ENCODE data around the gene SLC6A7.

The SLC6A7 gene

DNA sequence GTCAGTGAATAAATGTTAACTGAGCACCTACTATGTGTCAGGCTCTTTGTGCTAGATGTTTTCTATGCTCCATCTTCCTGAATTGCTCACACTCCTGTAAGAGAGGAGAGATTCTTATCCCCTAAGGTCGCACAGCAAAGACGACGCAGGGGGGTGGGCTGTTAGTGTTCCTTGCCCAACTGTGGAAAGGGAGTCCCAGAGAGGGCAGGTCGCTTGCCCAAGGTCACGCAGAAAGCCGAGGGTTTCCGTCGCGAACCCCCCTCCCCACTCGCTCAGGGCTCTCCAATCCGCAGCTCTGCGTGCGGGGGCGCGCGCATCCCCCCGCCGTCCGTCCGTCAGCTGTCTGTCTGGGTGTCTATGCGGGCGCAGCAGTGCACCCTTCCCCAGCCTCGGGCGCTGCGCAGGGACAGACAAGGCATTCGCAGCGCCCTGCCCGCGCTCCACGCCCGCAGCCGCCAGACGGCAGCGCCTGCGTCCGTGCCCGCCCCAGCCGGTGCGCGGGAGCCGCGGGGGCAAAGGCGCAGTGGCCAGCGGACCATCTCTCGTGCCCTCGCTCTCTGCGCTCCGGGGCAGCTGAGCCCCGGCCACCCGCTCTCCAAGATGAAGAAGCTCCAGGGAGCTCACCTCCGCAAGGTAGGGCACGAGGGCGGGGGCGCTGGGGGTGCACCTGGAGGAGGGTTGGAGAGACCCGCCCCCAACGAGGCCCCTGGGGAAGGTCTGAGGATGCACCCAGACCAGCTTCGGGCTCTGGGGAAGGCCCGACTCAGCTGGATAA, at the start of gene SLC6A7:
SLC6A7 (plus strand) TSS at position 335 of the 775 bp plus-strand sequence; CDS start at position 601, 266 bp downstream.
- DNase-seq, result no peak

DNA sequence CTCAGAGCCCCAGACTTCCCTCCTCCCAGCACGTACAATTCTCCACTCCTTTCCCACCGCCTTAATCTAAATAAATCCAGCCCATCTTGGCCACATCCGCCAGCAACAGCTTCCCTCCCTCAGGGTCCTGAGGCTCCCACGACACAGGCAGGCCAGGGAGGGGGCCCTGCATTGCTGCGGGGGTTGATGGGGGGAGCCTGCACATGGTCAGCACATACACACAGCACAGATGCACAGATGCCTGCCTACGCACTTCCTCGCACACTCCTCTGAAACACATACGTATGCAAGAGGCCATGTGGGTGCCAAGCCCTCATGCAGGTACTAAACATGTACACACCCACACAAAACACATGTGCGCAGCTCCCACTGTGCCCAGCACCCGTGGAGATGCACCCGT, 49.0 kb upstream of the SLC6A7 start:
- DNase-seq, result no peak

DNA sequence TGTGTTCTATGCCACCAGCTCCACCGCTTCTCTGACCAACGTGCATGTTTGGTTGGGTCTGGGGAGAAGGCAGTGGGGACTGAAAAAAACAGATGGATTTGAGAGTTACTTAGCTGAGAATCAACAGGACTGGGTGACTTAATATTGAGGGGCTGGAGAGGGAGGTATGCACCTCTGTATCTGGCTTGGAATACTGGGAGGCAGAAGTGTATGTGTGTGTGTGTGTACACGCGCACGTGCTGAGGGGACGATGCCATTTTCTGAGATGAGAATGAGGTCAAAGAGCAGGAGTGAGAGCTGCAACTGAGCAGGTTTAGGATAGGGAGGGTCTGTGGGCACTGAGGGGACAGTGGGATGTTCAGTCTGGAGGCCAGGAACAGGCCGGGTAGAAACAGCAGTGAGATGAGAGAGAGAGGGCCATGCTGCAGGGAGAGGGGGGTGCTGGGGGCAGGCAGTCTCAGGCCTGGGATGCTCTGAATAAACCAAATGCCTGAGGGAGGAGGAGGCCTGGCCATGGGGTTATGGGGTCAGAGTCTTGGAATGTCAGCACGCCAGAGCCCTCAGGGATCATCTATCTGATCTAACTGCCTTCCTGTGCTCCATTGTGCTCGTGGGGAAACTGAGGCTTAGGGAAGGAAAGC, 48.2 kb upstream of the SLC6A7 start:
- no peak for DNase-seq

DNA sequence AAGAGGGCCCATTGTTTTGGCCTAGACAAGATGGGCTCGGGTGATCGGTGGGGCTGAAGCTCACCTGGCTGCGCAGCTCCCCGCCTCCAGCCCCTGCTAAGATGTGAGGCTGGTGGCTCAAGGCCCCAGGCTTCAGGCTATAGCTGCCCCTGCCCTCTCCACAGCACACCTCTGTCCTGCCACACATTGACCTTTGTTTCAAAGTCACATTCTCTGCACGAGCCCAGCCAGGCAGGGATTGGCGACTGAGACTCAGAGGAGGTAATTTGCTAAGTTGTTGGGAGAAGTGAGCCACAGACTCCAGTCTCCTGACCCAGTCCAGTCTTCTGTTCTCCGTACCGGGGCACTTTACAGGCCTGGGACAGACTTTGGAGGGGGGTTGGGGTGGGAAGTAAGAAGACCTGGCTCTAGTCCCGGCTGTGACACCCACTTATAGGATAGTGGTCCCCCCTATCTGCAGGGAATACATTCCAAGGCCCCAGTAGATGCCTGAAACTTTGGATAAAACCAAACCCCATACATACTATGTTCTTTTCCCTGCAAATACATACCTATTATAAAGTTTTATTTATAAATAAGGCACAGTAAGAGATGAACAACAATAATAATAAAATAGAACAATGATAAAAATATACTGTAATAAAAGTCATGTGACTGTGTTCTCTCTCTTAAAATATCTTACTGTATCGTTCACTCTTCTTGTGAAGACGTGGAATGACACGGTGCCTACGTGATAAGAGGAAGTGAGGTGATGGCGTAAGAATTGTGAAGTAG, 47.5 kb upstream of the SLC6A7 start:
- no peak for DNase-seq

DNA sequence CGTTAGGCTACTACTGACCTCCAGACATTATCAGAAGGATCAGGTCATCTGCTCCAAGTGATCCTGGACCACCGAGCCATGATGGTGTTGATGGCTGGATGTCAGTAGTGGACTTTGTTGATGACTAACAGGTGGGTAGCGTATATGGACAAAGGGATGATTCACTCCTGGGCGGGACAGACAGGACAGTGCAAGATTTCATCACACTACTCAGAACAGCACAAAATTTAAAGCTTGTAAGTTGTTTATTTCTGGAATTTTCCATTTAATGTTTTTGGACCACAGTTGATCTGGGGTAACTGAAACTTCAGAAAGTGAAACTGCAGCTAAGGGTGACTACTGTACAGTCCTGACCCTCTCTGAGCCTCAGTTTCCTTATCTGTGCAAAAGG, 46.9 kb upstream of the SLC6A7 start:
- no peak for DNase-seq

DNA sequence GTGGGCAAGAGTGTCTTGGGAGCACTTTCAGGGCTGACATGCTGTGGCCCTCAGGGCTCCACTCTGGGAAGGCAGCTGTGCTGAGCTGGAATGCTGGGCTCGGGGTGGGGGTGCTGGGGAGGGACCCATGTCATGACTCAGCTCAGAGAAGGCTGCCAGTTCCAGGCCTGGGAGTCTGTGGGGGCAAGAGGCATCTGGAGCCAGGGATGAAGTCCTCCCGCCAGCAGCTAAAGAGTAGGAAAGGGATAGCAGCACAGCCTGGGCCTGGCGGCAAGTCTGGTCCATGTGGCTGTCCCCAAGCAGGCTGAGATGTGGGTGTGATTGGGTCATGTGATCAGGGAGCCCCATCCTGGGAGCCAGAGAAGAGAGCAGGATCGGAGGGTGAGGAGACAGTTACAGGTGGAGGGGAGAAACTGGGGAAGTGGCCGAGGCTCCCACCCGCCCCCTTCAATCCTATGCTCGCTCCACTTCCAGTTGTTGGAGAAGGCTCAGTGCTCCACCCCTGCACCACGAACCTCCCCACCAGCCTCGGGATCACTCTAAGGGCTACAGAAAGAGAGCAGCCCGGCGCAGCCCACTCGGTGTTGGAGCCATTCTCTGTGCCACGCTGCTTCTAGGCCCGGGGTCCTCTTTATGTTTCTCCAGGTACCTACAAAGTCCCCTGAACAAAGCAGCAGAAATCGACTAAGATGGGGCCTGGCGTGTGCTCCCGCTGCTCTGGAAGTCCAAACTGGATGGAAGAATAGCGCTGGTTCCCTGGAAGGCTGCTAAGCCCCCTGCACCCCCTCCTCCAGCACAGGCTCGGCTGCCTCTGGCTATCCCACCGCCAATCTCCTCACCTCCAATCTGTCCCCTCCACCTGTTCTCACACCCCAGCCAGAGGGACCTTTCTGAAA, 46.3 kb upstream of the SLC6A7 start:
- DNase-seq, result no peak

DNA sequence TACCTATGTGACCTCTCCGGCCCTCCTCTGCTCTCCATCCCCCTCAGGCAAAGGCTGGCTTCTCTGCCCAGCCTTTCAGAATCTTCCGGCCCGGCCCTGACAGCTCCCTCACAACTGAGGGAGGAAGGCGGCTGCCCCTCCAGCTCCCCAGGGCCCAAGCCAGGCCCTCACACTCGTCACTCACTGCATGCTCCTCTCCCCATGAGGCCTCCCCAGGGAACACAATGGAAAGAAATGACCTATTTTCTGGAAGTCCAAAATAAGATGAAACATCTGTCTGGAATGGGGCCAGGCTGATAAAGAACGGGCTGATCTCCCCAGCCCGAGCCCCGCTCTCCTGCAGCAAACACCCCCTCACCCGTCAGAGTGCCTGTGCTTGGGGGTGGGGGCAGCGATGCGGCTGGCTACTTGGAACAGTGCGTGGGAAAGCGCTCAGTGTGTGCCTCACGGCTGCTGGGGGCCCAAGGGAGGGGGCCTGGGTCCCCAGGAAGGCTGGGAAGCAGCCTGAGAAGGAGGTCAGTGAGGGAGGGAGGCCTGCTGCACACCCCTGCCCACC, 45.5 kb upstream of the SLC6A7 start:
- DNase-seq, result no peak

DNA sequence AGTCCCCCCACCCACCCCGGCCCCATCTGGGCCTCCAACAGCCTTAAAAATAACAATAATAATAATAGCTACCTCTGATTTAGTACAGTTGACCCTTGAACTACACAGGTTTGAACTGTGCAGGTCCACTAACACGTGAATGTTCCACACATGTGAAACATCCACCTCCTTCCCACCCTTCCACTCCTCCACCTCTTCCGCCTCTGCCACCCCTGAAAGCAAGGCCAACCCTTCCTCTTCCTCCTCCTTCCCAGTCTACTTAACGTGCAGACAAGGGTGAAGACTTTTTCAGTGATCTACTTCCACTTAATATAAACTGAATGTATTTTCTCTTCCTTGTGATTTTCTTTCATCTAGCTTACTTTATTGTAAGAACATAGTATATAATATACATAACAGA, 45.0 kb upstream of the SLC6A7 start:
- no peak for DNase-seq

DNA sequence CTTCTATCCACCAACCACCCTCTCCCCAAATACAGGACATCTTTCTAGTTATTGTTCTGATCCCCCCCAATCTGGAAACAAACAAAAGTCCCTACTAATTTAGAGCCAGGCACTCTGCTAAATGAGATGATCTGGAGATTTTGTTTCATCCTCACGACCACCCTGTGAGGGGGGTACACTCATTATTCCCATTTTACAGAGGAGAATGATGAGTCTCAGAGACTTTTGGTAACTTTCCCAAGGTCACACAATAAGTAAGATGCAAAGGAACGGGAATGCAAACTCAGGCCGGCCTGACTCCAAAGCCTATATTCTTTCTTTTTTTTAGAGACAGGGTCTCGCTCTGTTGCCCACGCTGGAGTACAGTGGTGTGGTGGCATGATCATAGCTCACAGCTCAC, 43.6 kb upstream of the SLC6A7 start:
- DNase-seq, result no peak

DNA sequence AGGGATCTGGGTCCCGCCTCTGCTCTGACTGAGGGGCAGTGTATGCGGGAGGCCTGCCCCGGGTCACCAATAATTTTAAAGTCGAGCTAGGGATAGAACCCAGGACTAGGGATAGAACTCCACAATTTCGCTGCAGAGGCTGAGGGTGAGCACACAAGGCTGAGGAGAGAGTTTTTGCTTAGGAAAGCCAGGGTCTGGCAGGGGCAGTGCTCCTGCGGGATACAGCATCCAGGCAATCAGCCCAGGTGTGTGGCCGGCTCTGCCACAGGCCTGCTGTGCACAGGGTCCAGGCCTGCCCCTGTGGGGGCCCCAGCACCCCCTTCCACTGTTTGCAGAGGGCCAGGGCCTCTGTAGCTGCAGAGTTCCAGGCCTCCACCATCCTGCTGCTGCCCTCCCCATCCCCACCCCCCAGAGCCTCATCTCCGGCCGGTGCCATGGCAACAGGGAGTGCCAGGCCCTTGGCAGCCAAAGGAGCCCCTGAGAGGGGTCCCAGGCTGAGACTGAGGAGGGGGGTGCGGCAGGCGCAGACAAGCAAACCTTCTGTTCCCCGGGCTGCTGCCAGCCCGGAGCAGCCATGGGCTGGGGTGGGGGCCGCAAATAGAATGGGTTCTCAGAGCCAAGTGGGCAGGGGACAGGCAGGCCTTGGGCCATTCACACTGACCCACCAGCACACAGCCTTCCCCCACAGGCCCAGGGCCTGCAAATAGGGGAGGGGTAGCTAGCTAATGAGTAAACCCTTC, 42.8 kb upstream of the SLC6A7 start:
- DNase-seq, result no peak

DNA sequence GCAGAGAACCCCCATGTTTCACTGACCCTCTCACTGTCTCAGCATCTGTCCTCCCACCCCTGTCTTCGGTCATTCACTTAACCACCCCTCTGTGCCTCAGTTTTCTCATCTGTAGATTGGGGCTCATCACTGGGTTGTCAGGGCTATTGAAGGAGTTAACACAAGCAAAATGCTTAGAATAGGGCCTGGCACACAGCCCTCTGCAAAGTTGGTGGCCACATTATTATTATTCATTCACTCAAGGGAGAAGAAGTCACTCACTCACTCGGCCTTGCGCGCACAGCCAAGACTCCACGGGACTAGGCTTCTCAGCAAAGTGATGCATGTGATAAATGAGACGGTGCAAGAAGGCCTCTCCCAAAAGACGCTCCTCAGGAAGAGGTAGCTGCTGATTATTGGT, 42.2 kb upstream of the SLC6A7 start:
- DNase-seq, result no peak

DNA sequence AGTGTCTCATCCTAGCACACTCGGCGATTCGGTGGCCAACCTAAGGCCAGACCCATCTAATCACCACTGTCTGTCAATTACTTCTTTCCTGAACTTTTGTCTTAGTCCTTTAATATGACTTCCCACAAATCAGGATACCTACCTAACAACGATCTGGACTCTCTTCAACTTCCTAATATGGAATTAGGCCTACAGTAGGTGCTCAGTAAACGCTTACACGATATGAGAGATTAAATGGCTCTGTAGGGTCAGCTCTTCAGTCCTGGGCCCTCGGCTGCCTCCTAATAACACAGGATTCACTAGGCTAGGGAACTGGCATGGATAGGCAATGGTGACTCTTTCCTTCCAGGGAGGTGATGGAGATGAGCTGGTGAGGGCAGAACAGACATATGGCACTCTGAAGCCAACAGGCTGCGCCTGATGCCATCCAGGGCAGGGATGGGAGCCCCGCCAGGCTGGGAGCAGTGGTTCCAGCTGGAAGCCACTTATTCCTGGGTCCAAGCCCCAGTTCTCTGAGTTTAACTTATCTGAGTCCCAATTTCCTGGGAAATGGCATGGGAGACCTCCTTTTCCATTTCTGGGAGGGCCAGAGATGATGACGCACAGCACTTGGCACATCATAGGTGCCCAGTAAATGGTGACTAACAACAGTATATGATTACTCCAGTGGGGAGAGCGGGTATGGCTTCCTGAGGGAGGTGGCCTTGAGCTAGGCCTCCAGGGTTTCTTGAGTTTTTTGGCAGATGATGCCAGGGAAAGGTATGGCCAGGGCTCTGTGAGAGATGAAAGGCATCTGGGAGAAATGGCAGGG, 41.5 kb upstream of the SLC6A7 start:
- no peak for DNase-seq

DNA sequence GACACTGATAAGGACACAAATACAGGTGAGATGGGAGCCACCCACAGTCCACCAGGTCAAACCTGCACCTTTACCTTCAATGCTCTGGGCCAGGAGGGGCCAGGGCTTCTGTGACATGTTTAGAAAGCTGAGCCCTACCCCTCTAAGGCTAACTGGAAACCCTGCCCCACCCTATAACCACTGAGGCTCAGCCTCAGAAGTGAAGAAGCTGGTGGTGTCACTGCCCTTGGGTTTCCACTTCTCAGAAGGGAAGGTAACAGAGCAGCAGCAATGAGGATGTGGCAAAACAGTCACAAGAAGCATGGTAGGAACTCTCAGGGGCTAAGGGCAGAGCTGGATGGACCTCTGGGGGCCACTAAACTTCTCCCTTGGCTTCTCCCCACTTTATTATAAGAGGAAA, 40.2 kb upstream of the SLC6A7 start:
- no peak for DNase-seq

DNA sequence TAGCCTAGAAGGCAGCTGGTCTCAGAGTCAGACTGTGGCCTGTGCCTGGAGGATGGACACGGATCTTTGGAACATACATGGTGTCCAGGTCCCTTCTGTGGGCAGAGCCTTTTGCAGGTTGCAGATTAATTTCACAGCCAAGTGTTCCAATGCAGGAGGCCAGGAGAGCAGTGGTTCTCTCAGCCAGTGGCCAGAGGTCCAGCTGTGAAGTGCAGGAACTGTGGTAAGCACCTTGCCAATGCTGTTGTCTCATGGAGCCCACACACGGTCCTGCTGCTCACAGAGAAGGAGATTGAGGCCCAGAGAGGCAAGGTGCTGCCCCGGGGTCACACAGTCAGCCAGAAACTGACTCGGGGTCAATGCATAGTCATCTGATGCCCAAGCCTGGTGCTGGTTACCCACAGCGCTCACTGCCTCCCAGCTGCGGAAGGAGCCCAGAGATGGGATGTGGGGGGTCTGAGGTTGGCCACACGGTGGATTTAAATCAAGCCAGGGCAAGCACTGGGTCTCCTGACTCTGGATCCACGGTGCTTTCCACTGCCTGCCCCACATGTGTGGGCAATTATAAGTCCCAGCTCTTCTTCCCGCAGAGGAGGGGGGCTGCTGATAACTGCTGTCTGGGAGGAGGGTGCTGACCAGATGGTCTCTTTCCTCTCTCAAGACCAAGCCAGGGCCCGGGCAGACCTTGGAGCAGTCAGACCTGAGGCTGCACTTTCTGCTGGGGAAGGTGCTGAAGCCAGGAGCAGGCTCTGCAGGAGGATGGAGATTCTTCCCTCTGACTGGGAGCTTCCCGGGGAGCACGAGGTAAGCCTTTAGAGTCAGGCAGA, 37.0 kb upstream of the SLC6A7 start:
- no peak for DNase-seq

DNA sequence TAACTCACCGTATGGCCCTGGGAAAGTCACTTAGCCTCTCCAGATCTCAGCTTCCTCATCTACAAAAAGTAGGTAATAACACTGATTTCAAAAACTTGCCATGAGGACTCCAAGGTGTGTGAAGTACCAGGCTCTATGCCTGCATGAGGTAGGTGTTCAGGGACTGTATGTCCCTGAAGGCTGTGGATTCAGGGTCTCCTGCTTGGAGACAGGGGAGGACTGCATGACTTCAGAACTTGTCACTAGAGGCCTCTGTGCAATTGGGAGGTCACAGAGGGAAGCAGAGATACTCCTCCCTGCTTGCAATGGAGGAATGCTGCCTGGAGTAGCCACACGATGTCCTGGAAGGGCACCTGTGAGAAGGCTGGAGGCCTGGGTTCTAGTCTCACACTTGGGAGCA, 36.4 kb upstream of the SLC6A7 start:
- no peak for DNase-seq

DNA sequence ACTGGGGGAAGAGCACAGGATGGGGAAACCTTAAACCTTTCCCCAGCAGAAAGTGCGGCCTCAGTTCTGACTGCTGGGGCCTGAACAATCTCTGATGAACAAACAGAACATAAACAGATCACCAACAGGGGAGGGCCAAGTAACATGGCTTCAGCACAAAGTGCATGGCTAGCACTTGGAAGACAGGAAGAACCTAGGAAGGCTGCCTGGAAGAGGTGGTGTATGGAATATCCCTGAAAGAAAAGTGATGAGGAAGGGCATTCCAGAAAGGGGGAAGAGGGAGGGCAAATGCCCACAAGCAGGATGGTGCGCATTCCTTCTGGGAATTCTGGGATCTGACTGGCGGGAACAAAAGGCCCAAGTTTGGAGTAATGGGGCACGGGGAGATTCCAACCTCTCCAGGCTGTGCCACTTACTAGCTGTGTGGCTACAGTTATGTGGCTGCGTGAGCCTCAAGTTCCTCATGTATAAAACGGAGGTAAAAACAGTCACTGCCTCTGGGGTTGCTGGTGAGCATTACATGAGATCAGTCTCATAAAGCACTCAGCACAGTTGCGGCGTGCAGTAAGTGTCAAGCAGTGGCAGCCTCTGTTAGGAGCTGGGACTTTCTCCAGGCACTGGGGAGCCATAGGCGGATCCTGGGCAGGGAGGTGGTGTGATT, 35.8 kb upstream of the SLC6A7 start:
- DNase-seq, result no peak

DNA sequence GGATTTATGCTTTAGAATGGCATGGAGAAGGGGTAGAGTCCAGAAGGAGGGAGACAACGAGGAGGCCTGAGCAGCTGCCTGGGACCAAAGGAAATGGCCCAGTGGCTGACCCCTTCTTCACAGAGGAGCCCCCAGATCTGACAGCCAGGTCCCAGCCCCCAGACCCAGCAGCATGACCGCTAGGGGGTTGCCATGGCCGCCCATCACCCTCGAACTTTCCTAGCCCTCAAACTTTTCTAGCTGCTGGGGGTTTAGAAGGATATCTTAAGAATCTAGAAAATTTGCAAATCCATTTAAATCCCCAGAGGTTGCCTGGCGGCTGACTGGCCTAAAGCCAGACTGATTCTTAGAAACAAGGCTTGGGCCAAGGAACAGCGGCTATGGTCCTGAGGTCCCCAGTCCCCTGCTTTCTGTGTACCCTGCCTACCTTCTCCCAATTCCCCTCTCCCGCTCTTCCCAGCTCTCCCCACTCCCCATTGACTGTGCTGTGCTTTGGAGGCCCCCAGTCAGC, 35.2 kb upstream of the SLC6A7 start:
- no peak for DNase-seq

DNA sequence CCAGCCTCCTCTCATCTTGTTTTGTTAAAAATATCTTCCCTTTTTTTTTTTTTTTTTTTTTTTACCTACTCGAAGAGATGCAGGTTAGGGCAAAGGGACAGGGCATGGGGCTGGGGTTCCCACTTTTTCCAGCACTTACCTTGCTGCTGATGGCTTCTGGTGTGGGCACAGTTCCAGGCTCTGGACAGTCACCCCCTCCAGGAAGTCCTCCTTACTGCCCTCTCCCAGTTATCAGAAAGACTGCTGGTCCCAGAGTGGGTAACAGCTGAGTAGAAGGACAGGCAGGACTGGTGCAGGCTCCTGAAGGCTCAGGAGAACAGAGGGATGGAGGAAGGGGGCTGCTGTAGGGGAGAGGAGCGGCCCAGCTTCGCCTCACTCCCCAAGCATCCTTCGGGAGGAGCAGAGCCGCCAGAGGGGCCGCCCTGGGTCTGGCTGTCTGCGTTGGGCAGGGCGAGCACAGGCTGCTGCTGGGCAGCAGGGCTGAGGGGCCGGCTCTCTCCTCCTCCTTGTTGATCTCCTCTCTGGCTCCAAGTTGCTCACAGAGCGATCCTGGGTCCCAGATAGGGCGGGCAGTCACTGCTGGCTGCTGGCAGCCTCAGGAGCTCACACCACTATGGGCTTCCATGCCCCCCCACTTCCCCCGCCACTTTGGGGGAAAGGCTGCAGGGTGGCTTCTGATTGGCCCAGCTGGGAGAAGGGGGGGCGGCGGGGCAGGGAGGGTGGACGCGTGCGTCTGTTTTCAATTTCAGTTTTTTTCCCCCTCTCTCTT, 34.4 kb upstream of the SLC6A7 start, which contains the start of gene PDGFRB:
PDGFRB (minus strand) TSS at position 588 of the 769 bp plus-strand sequence. CDS start 18,798 bp downstream, outside the sequence.
- no peak for DNase-seq
